ENCODE results near the gene FGFRL1. TPM values are rescaled to one million over a fixed set of nuclear protein-coding genes. Genes with fewer than 3 reads are reported as not detected.

Gene FGFRL1
- polyA plus RNA-seq, 1 experiment = 11.2 TPM

- ChIA-PET CTCF (no interaction called here), POLR2A (no interaction called here)
- Histone ChIP-seq H3K27ac (ENCODE audit: low read depth, low read length) (no peak overlapping the region), H3K4me3 (ENCODE audit: low read depth, low read length) (no peak overlapping the region), H3K27me3 (ENCODE audit: control insufficient read depth, insufficient read depth, low read length) (no peaks in the 10 kb centered on the region), H3K9me3 (ENCODE audit: control insufficient read depth, insufficient read depth, low read length) (no peaks in the 10 kb centered on the region; the same call in 1 of the 2 replicates)
- TF ChIP-seq, protein P1, sequence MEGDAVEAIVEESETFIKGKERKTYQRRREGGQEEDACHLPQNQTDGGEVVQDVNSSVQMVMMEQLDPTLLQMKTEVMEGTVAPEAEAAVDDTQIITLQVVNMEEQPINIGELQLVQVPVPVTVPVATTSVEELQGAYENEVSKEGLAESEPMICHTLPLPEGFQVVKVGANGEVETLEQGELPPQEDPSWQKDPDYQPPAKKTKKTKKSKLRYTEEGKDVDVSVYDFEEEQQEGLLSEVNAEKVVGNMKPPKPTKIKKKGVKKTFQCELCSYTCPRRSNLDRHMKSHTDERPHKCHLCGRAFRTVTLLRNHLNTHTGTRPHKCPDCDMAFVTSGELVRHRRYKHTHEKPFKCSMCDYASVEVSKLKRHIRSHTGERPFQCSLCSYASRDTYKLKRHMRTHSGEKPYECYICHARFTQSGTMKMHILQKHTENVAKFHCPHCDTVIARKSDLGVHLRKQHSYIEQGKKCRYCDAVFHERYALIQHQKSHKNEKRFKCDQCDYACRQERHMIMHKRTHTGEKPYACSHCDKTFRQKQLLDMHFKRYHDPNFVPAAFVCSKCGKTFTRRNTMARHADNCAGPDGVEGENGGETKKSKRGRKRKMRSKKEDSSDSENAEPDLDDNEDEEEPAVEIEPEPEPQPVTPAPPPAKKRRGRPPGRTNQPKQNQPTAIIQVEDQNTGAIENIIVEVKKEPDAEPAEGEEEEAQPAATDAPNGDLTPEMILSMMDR (IDR thresholded peaks at IDR 0.05; ENCODE audit: low read depth, low read length) = no peak
- DNase-seq (ENCODE audit: low read depth, low spot score) = no peak
Measured at GRCh38 chr4:968221-968620, 43.2 kb upstream of the FGFRL1 start.

DNA sequence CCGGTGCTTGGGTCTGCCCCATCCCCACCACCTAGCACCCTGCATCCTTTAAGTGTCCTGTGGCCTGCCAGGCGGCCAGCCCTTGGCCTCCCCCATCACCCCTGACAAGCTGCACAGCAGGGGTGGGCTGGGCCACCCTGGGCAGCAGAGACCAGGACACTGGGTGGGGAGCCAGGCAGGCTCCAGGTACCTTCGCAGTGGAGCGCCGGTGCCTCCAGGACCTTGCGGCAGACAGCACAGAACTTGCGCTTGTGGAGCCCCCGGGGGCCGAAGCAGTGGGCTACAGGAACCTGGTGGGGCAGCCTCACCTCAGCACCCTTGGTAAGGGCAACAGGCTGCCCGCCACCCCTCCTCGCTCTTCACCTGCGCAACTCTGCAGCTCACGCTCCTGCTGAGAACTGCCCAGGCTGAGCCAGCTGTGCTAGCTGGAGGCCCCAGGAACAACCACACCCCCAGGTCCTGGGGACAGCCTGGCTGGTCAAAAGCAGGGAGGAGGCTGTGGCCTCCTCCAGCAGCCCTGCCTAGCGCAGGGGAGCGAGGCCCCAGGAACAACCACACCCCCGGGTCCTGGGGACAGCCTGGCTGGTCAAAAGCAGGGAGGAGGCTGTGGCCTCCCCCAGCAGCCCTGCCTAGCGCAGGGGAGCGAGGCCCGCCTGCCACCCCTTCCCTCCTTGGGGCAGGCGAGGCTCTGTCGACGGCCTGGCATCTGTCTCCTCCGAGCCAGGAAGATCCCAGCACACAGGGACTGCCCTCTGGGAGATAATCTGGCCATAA, 42.6 kb upstream of the FGFRL1 start:
- TF ChIP-seq, protein P1 (IDR thresholded peaks at IDR 0.05; ENCODE audit: low read depth, low read length) = no peak
- DNase-seq (ENCODE audit: low read depth, low spot score) = no peak
- ChIA-PET CTCF (no interaction called here), POLR2A (no interaction called here)
- H3K27me3 ChIP-seq (ENCODE audit: control insufficient read depth, insufficient read depth, low read length) = no peaks in the 10 kb centered on the region
- H3K9me3 ChIP-seq (ENCODE audit: control insufficient read depth, insufficient read depth, low read length) = no peaks in the 10 kb centered on the region; the same call in 1 of the 2 replicates
- no peak overlapping the region for H3K4me3 ChIP-seq (ENCODE audit: low read depth, low read length)
- no peak overlapping the region for H3K27ac ChIP-seq (ENCODE audit: low read depth, low read length)

DNA sequence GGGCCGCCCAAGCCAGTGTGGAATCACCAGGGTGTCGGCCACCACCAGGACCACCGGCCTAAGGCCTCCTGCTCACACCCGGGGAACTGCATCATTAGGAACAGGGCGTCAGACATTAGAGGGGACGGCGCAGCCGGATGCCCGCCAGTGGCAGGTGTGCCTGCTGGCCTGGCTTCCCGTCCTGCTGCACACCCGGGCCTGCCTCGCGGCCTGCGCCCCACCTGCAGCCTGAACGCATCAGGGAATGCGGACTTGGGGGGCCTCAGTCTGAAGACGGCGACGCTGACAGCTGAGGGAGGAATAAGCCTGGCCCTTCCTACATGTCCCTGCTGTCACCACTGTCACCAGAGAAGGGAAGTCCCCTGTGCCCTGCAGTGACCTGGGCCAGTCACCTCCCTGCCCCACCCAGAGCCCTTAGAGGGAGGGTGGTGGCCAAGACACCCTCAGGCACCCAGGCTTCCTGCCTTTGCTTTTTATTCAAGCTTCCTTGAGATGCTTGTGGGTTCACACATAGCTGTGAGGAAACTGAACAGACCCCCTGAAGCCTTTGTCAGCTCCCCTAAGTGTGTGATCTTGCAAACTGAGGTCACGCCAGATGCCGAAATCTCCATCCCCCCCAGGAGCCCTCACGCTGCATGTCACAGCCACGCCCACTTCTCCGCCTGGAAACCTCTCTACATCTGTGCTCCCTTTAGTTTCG, 41.2 kb upstream of the FGFRL1 start:
- CTCF ChIA-PET = no interaction called here
- TF ChIP-seq, protein P1 (IDR thresholded peaks at IDR 0.05; ENCODE audit: low read depth, low read length) = no peak

DNA sequence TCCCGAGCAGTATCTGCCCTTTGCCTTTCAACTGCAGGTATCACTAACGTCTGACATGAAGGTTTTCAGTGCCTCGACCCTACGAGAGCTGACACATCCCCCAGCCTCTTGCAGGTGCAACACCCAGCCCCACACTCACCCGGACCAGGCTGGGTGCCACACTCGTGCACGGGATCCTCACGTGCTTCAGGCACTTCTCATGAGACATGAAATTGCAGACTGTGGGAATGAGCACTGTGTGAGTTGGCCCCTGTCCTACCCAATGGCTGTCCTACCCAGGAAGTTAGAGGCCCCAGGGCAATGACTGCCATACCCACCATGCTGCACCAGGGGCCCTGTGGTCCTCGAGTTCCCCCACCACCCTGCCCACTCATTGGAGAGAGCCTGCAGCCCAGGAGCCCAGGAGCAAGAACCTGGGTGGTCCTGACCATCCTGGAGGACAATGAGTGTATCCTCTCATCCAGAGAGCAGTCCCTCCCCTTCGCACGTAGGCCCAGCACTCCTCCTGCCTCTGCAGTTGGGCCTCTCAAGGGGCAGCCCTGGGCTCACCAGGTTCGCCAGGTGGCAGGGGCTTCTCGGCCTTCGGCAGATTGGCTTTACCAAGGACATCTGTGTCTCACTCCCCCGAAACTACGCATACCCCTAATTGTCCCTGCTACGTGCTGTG, 40.4 kb upstream of the FGFRL1 start:
- H3K27me3 ChIP-seq (ENCODE audit: control insufficient read depth, insufficient read depth, low read length) = no peaks in the 10 kb centered on the region
- POLR2A ChIA-PET = no interaction called here
- no peak overlapping the region for H3K4me3 ChIP-seq (ENCODE audit: low read depth, low read length)
- H3K9me3 ChIP-seq (ENCODE audit: control insufficient read depth, insufficient read depth, low read length) = peaks cover 4% of the 10 kb centered on the region; the same call in 1 of the 2 replicates
- CTCF ChIA-PET = no interaction called here
- H3K27ac ChIP-seq (ENCODE audit: low read depth, low read length) = no peak overlapping the region
- TF ChIP-seq, protein P1 (IDR thresholded peaks at IDR 0.05; ENCODE audit: low read depth, low read length) = no peak
- DNase-seq (ENCODE audit: low read depth, low spot score) = no peak

More for the DNA sequence above, 41.2 kb upstream of the FGFRL1 start:
- no peak for DNase-seq (ENCODE audit: low read depth, low spot score)
- H3K27ac ChIP-seq (ENCODE audit: low read depth, low read length) = no peak overlapping the region
- peaks cover 4% of the 10 kb centered on the region; the same call in 1 of the 2 replicates for H3K9me3 ChIP-seq (ENCODE audit: control insufficient read depth, insufficient read depth, low read length)
- no peak overlapping the region for H3K4me3 ChIP-seq (ENCODE audit: low read depth, low read length)
- POLR2A ChIA-PET = no interaction called here
- H3K27me3 ChIP-seq (ENCODE audit: control insufficient read depth, insufficient read depth, low read length) = no peaks in the 10 kb centered on the region
